ENCODE results near the gene ONECUT2.

- TF ChIP-seq EZH2 (optimal IDR thresholded peaks at IDR 0.05; ENCODE audit: low read depth, low read length) = no peak
- TF ChIP-seq CTCF (IDR thresholded peaks at IDR 0.05; ENCODE audit: low read length) = no peak
- no peak for TF ChIP-seq EZH2phosphoT487 (IDR thresholded peaks at IDR 0.05; ENCODE audit: low read length)
Measured at GRCh38 chr18:57480733-57481132, 45.6 kb downstream of the ONECUT2 start.

All from MM.1S (cell line).